Natural killer cell (primary cell): ENCODE results near the gene WDR7. TPM values are rescaled to one million over a fixed set of nuclear protein-coding genes. Genes with fewer than 3 reads are reported as not detected.
"Not testable (repeated sequence)": the region's sequence is repeated elsewhere in the genome, so short reads cannot be mapped to it uniquely, and the experiment has no call there.

Source experiments
- ATAC-seq, 3 donors: fragments of 150-1000 bp in 2 of 3; fragments of 200-7000 bp in 1 of 3; cut with Tn5 transposase; 1 replicate in 1 of 3; 2 replicates in 2 of 3; pipeline ENCODE4 v1.10.0; 2021; ENCODE audit warnings: mild to moderate bottlenecking in 2 of 3, moderate library complexity in 2 of 3
- DNase-seq, 2 donors: peaks; one replicate each; pipeline versions ENCODE4 v3.0.0 to v3.0.0-alpha.2; 2013 to 2021; ENCODE audit warnings: mixed read lengths in 1 of 2
- H3K27ac ChIP-seq: one replicate; pipeline ENCODE4 v1.5.1; 2013; ENCODE audit warnings: mild to moderate bottlenecking, low read length
- H3K27me3 ChIP-seq: one replicate; pipeline ENCODE4 v1.6.1; 2013; ENCODE audit warnings: low read length; ENCODE audit not compliant: control insufficient read depth, insufficient read depth
- H3K36me3 ChIP-seq: one replicate; pipeline ENCODE4 v1.6.1; 2013; ENCODE audit warnings: low read length; ENCODE audit not compliant: control insufficient read depth, insufficient read depth
- H3K4me1 ChIP-seq: one replicate; pipeline ENCODE4 v1.6.1; 2013; ENCODE audit warnings: low read length; ENCODE audit not compliant: control insufficient read depth, insufficient read depth
- H3K4me3 ChIP-seq: one replicate; pipeline ENCODE4 v1.5.1; 2013; ENCODE audit warnings: low read length
- H3K9me3 ChIP-seq: one replicate; pipeline ENCODE4 v1.6.1; 2013; ENCODE audit warnings: low read length; ENCODE audit not compliant: control insufficient read depth, insufficient read depth
- H3K27ac Mint-ChIP-seq, 2 donors: one replicate each; pipeline ENCODE4 v1.8.0; 2022; ENCODE audit warnings: mild to moderate bottlenecking in 2 of 2, mixed read lengths in 2 of 2, moderate library complexity in 1 of 2
- H3K27me3 Mint-ChIP-seq, 2 donors: one replicate each; pipeline ENCODE4 v1.8.0; 2022; ENCODE audit warnings: low read depth in 2 of 2, mixed read lengths in 2 of 2
- H3K36me3 Mint-ChIP-seq: one replicate; pipeline ENCODE4 v1.8.0; 2022; ENCODE audit warnings: mixed read lengths
- H3K4me1 Mint-ChIP-seq, 2 donors: one replicate each; pipeline ENCODE4 v1.8.0; 2022; ENCODE audit warnings: mixed read lengths in 2 of 2
- H3K4me3 Mint-ChIP-seq: one replicate; pipeline ENCODE4 v1.8.0; 2022; ENCODE audit warnings: mild to moderate bottlenecking, moderate library complexity, mixed read lengths
- H3K9me3 Mint-ChIP-seq, 2 donors: one replicate each; pipeline ENCODE4 v1.8.0; 2022; ENCODE audit warnings: mixed read lengths in 2 of 2
- WGBS: methylation state at CpG from one replicate; pipeline ENCODE4 v1.1.7; 2013; ENCODE audit warnings: missing lambda C conversion rate; ENCODE audit not compliant: insufficient coverage; 5-methylcytosine and 5-hydroxymethylcytosine counted together
- intact Hi-C: fragments of 100-400 bp; cut with micrococcal nuclease; formaldehyde crosslinking; loops from one replicate; pipeline ENCODE4 v1.14.2; 2022
- total RNA-seq, 4 donors: library from RNA; stranded (reverse); fragments of 120-200 nt in 1 of 4; gene quantifications; one replicate each; pipeline versions ENCODE4 v1.2.3 to v1.2.4, GENCODE V29; 2013 to 2022
- TF ChIP-seq, protein P1 (sequence below): fragments of 200-600 bp; IDR thresholded peaks from one replicate; pipeline ENCODE4 v1.8.0; 2022; ENCODE audit warnings: antibody characterized with exemption

Gene WDR7
- total RNA-seq, 3 donors from 2014 or later (not counting 1 experiment from before 2014, with no cell fraction given), result 71.1 to 103 (median 77.3) TPM

DNA sequence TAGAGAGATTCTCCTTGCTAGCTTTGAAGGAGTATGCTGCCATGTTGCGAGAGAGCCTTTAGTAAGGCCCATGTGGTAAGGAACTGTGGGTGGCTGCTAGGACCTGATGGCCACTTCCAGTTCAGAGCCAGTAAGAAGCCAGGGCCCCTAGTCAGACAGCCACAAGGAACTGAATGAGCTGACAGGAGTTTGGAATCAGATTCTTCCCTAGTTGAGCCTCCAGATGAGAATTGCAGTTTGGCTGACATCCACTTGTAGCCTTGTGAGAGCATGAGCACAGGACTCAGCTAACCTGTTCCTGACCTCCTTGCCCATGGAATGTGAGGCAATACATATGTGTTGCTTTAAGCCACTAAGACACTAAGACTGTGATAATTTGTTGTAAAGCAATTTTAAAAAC lies 1.2 kb upstream of the WDR7 start:
- H3K27ac ChIP-seq, result no peak overlapping the region
- H3K36me3 ChIP-seq, result no peaks in the 10 kb centered on the region
- WGBS, result 100% methylated on average over 1 of the region's 1 CpG
- H3K27ac Mint-ChIP-seq, result peak overlapping the region; percentile 95 to 98
- H3K36me3 Mint-ChIP-seq, result no peaks in the 10 kb centered on the region
- H3K4me1 Mint-ChIP-seq, result peaks cover 62 to 74% of the 10 kb centered on the region in 2 donors
- H3K4me1 ChIP-seq, result peaks cover 28% of the 10 kb centered on the region
- ATAC-seq (no peak), DNase-seq (no peak)
- TF ChIP-seq, protein P1, sequence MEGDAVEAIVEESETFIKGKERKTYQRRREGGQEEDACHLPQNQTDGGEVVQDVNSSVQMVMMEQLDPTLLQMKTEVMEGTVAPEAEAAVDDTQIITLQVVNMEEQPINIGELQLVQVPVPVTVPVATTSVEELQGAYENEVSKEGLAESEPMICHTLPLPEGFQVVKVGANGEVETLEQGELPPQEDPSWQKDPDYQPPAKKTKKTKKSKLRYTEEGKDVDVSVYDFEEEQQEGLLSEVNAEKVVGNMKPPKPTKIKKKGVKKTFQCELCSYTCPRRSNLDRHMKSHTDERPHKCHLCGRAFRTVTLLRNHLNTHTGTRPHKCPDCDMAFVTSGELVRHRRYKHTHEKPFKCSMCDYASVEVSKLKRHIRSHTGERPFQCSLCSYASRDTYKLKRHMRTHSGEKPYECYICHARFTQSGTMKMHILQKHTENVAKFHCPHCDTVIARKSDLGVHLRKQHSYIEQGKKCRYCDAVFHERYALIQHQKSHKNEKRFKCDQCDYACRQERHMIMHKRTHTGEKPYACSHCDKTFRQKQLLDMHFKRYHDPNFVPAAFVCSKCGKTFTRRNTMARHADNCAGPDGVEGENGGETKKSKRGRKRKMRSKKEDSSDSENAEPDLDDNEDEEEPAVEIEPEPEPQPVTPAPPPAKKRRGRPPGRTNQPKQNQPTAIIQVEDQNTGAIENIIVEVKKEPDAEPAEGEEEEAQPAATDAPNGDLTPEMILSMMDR, result no peak
- intact Hi-C loops, result loop anchor here (10.0 kb wide), 1 partner anchor 975 kb away; the partner anchor contains the start of gene NARS1
- no peak overlapping the region for H3K4me3 ChIP-seq
- H3K9me3 Mint-ChIP-seq, result peaks cover 3 to 5% of the 10 kb centered on the region in 2 donors
- H3K27me3 ChIP-seq, result no peaks in the 10 kb centered on the region
- H3K27me3 Mint-ChIP-seq, result no peaks in the 10 kb centered on the region
- H3K4me3 Mint-ChIP-seq, result no peak overlapping the region
- H3K9me3 ChIP-seq, result no peaks in the 10 kb centered on the region

DNA sequence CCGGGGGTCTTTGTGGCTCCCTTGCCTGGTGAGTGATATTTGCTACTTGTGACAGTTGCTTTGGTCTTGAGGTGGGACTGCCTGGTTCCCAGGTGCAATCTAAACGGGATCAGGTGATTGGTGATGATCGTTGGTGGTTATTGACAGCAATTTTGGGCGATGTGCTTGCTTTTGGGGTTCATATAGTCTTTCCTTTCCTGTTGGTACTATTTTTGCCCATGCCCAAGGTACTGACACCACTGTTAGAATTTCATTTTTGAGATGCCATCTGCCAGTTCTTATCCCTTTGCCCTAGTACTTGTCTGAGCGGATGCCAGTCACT lies 573 bp downstream of the WDR7 start:
- H3K9me3 Mint-ChIP-seq, result peaks cover 3 to 5% of the 10 kb centered on the region in 2 donors
- Histone ChIP-seq H3K9me3 (no peaks in the 10 kb centered on the region), H3K27ac (peak overlapping the region; percentile 90), H3K36me3 (no peaks in the 10 kb centered on the region), H3K27me3 (no peaks in the 10 kb centered on the region), H3K4me1 (peaks cover 28% of the 10 kb centered on the region), H3K4me3 (peak overlapping the region; percentile 93)
- H3K27me3 Mint-ChIP-seq, result no peaks in the 10 kb centered on the region
- peaks cover 64 to 75% of the 10 kb centered on the region in 2 donors for H3K4me1 Mint-ChIP-seq
- DNase-seq, result no peak
- no peaks in the 10 kb centered on the region for H3K36me3 Mint-ChIP-seq
- no peak for ATAC-seq
- H3K4me3 Mint-ChIP-seq, result peak overlapping the region; percentile 94
- intact Hi-C loops, result loop anchor here (1.0 to 10.0 kb wide), 3 partner anchors 13 to 973 kb away; partner anchors contain the start of genes NARS1 and TXNL1
- TF ChIP-seq, protein P1, result no peak
- H3K27ac Mint-ChIP-seq, result peak overlapping the region; percentile 95 to 98
- 10% methylated on average over 5 of the region's 5 CpGs for WGBS

DNA sequence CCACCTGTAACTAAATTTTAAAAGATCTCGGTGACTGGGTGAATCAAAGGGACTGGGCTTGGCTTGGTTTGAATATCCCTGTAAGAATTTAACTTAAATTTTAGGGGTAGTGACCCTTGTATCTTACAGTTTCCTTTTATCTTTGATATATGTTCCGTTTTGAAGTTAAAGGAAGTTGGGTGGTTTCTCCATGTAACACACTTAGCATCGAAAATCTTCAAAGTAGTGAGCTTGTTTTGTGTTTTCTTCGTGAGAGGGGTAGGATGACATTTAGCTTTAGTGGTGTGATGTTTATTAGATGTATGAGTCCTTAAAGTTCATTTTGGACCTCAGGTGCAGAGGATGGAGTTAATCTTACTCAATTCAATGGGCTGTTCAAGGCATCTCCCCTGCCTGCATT lies 1.6 kb downstream of the WDR7 start:
- WGBS, result 6% methylated on average over 3 of the region's 4 CpGs
- H3K27me3 Mint-ChIP-seq, result no peaks in the 10 kb centered on the region

DNA sequence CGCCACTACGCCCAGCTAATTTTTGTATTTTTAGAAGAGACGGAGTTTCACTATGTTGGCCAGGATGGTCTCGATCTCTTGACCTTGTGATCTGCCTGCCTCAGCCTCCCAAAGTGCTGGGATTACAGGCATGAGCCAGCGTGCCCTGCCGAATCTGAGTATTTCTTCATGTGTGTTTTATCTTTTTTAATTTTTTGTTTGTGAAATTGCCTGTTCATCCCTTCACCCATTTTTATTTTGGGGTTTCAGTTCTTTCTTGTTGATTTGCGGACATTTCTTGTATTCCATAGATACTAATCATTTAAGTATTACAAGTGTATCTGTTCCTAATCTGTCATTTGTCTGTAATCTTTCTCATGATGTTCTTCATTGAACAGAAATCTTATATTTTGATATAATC lies 3.1 kb downstream of the WDR7 start:
- peak overlapping the region; percentile 13 for H3K4me3 Mint-ChIP-seq
- not testable (repeated sequence) for H3K27ac ChIP-seq, DNase-seq, H3K27ac Mint-ChIP-seq, H3K9me3 Mint-ChIP-seq, H3K9me3 ChIP-seq, ATAC-seq, H3K4me3 ChIP-seq, H3K27me3 ChIP-seq, H3K36me3 Mint-ChIP-seq, H3K36me3 ChIP-seq, H3K27me3 Mint-ChIP-seq
- peaks cover 48 to 57% of the 10 kb centered on the region in 2 donors for H3K4me1 Mint-ChIP-seq
- 96% methylated on average over 6 of the region's 7 CpGs for WGBS
- H3K4me1 ChIP-seq, result peaks cover 19% of the 10 kb centered on the region
- intact Hi-C loops, result loop anchor here (10.0 kb wide), 1 partner anchor 971 kb away; the partner anchor contains the start of gene NARS1

More for the DNA sequence above, 1.6 kb downstream of the WDR7 start:
- intact Hi-C loops, result loop anchor here (10.0 kb wide), 1 partner anchor 972 kb away; the partner anchor contains the start of gene NARS1
- Histone ChIP-seq H3K4me1 (peaks cover 22% of the 10 kb centered on the region), H3K9me3 (no peaks in the 10 kb centered on the region), H3K4me3 (no peak overlapping the region), H3K36me3 (peaks cover 2% of the 10 kb centered on the region), H3K27ac (peak overlapping the region; percentile 28), H3K27me3 (no peaks in the 10 kb centered on the region)
- H3K36me3 Mint-ChIP-seq, result no peaks in the 10 kb centered on the region
- H3K9me3 Mint-ChIP-seq, result peaks cover 3 to 5% of the 10 kb centered on the region in 2 donors
- peaks cover 53 to 64% of the 10 kb centered on the region in 2 donors for H3K4me1 Mint-ChIP-seq
- TF ChIP-seq, protein P1, result no peak
- peak overlapping the region; percentile 56 for H3K4me3 Mint-ChIP-seq
- peak overlapping the region; percentile 95 to 98 for H3K27ac Mint-ChIP-seq
- ATAC-seq, result no peak
- peak in 1 of 2 donors; percentile 41 for DNase-seq
